Activated T-helper 2 cell treated with anti-CD3 and anti-CD28 coated beads, Interferon-gamma antibody, Interleukin-2, Interleukin-4, amounts not matched to agents 10 μg/mL and 5 μg/mL and 100 μg/mL, durations not matched to agents 14 hours and 24 hours and 36 hours (primary cell): ENCODE data around the gene TMEM45A. TPM values are rescaled to one million over a fixed set of nuclear protein-coding genes. Genes with fewer than 3 reads are reported as not detected.
"Not testable (repeated sequence)": the region's sequence is repeated elsewhere in the genome, so short reads cannot be mapped to it uniquely, and the experiment has no call there.

Experiments
- DNase-seq: peaks from one replicate; pipeline ENCODE4 v3.0.0; 2021; ENCODE audit warnings: low spot score
- H3K27ac Mint-ChIP-seq: one replicate; pipeline ENCODE4 v1.8.0; 2021; ENCODE audit warnings: mixed read lengths
- H3K27me3 Mint-ChIP-seq: one replicate; pipeline ENCODE4 v1.8.0; 2021; ENCODE audit warnings: low read depth, mixed read lengths
- H3K36me3 Mint-ChIP-seq: one replicate; pipeline ENCODE4 v1.8.0; 2021; ENCODE audit warnings: low read depth, mixed read lengths
- H3K4me1 Mint-ChIP-seq: one replicate; pipeline ENCODE4 v1.8.0; 2021; ENCODE audit warnings: low read depth, mixed read lengths
- H3K4me3 Mint-ChIP-seq: one replicate; pipeline ENCODE4 v1.8.0; 2021; ENCODE audit warnings: low read depth, mild to moderate bottlenecking, moderate library complexity, mixed read lengths
- H3K9me3 Mint-ChIP-seq: one replicate; pipeline ENCODE4 v1.8.0; 2021; ENCODE audit warnings: mixed read lengths
- intact Hi-C: fragments of 100-400 bp; cut with micrococcal nuclease; formaldehyde crosslinking; loops from one replicate; pipeline ENCODE4 v1.15.1; 2023
- total RNA-seq: library from RNA; stranded (reverse); gene quantifications from 2 replicates; pipeline ENCODE4 v1.2.3, GENCODE V29; 2022

Gene TMEM45A
- total RNA-seq, 1 donor from 2014 or later: 0.96 TPM

- H3K27ac Mint-ChIP-seq: no peak overlapping the region
- H3K4me3 Mint-ChIP-seq: no peak overlapping the region
- DNase-seq: no peak
- H3K36me3 Mint-ChIP-seq: no peaks in the 10 kb centered on the region
- H3K4me1 Mint-ChIP-seq: no peaks in the 10 kb centered on the region
- intact Hi-C loops: no loop called here
- no peaks in the 10 kb centered on the region for H3K9me3 Mint-ChIP-seq
- peaks cover 10% of the 10 kb centered on the region for H3K27me3 Mint-ChIP-seq
These were observed 33.6 kb downstream of the TMEM45A start for GRCh38 chr3:100525753-100526612.

DNA sequence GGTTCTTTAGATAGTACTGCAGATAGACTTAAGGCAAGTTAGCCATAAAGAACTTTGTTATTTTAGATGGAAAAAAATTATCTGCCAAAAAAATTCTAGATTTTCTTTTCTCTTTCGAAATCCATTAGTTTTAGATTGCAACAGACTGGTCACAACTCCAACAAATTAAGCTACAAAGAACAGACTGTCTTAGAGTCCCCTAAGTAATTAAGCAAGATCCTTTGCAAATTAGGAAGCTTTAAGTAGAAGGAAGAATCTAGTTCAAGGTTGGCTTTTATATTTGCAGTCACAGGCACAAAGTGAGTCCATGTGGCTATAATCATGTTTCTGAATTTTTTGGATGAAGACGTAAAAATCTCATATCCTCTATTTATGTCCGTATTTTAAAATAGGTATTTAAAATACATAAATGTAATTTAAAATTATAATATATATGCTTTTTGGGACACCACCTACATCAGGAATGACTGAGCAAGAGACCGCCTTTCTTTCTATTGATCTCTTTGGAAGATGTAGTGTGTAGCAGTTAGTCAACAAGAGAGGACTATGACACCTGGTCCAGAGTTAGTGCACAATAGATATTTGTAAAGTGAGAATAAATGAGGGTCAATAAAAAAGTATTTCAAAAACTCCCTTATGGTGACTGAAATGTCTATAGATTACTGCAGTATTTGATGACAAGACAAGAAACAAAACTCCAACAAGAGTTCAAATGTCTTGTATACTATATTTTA lies 34.4 kb downstream of the TMEM45A start:
- Mint-ChIP-seq H3K27ac (no peak overlapping the region), H3K4me1 (no peaks in the 10 kb centered on the region), H3K9me3 (no peaks in the 10 kb centered on the region), H3K36me3 (no peaks in the 10 kb centered on the region), H3K27me3 (peaks cover 10% of the 10 kb centered on the region), H3K4me3 (no peak overlapping the region)
- DNase-seq: no peak
- intact Hi-C loops: no loop called here

DNA sequence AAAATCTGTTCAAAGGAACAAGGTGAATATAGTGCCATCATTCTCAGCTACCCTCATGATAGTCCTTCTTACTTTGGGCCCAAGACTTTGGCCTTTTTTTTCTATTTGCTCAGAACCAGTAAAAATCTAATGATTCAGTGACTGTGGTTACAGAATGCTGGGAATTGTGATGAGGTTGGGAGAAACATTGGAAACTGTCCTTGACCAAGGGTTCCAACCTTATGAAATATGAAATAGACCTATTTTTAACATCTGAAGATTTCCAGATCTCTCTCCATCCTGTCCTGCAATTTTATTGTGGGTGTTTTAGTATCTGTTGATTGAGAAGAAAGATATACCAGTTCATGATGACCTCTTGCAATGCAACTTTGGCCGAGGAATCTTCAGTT lies 34.9 kb downstream of the TMEM45A start:
- no peak for DNase-seq
- Mint-ChIP-seq H3K4me1 (no peaks in the 10 kb centered on the region), H3K27me3 (peaks cover 10% of the 10 kb centered on the region), H3K9me3 (no peaks in the 10 kb centered on the region), H3K27ac (no peak overlapping the region), H3K4me3 (no peak overlapping the region), H3K36me3 (no peaks in the 10 kb centered on the region)
- intact Hi-C loops: no loop called here

DNA sequence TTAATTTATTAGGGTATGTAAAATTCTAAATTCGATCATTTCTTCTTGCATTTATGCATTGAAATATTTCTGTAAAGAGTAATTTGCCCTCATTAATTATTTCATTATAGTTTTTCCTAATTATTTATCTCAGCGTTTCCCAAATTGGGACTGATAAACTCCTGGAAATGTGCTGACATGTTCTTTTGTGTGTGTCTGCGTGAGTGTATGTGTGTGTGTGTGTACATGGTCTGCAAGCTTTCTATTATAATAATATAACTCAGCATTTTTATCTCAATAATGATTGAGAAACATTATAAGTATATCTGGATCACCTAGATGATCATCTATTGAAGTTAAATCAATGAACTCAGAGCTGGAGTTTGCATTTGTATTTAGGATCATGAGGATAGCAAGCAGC lies 38.7 kb downstream of the TMEM45A start:
- no peak overlapping the region for H3K27ac Mint-ChIP-seq
- no peaks in the 10 kb centered on the region for H3K36me3 Mint-ChIP-seq
- H3K4me1 Mint-ChIP-seq: no peaks in the 10 kb centered on the region
- intact Hi-C loops: no loop called here
- no peak for DNase-seq
- no peak overlapping the region for H3K4me3 Mint-ChIP-seq
- H3K27me3 Mint-ChIP-seq: peaks cover 5% of the 10 kb centered on the region
- H3K9me3 Mint-ChIP-seq: no peaks in the 10 kb centered on the region

GRCh38 chr3:100532411-100532810 lies 40.0 kb downstream of the TMEM45A start:
- Mint-ChIP-seq H3K27ac (no peak overlapping the region), H3K27me3 (peaks cover 3% of the 10 kb centered on the region), H3K4me3 (no peak overlapping the region), H3K36me3 (no peaks in the 10 kb centered on the region), H3K9me3 (no peaks in the 10 kb centered on the region), H3K4me1 (no peaks in the 10 kb centered on the region)
- DNase-seq: no peak
- intact Hi-C loops: no loop called here

- intact Hi-C loops: no loop called here
- Mint-ChIP-seq H3K27me3 (peaks cover 2% of the 10 kb centered on the region), H3K36me3 (no peaks in the 10 kb centered on the region), H3K27ac (no peak overlapping the region), H3K9me3 (no peaks in the 10 kb centered on the region), H3K4me1 (no peaks in the 10 kb centered on the region), H3K4me3 (no peak overlapping the region)
- no peak for DNase-seq
These were observed 40.8 kb downstream of the TMEM45A start for GRCh38 chr3:100533176-100533575.

GRCh38 chr3:100535610-100535943 lies 43.2 kb downstream of the TMEM45A start:
- DNase-seq: no peak
- no peaks in the 10 kb centered on the region for H3K4me1 Mint-ChIP-seq
- intact Hi-C loops: no loop called here
- no peaks in the 10 kb centered on the region for H3K9me3 Mint-ChIP-seq
- no peaks in the 10 kb centered on the region for H3K27me3 Mint-ChIP-seq
- H3K4me3 Mint-ChIP-seq: no peak overlapping the region
- no peaks in the 10 kb centered on the region for H3K36me3 Mint-ChIP-seq
- H3K27ac Mint-ChIP-seq: no peak overlapping the region

GRCh38 chr3:100536093-100536492 lies 43.7 kb downstream of the TMEM45A start:
- no peaks in the 10 kb centered on the region for H3K36me3 Mint-ChIP-seq
- intact Hi-C loops: no loop called here
- no peaks in the 10 kb centered on the region for H3K9me3 Mint-ChIP-seq
- no peaks in the 10 kb centered on the region for H3K4me1 Mint-ChIP-seq
- no peak overlapping the region for H3K4me3 Mint-ChIP-seq
- H3K27me3 Mint-ChIP-seq: peaks cover 2% of the 10 kb centered on the region
- no peak for DNase-seq
- no peak overlapping the region for H3K27ac Mint-ChIP-seq

DNA sequence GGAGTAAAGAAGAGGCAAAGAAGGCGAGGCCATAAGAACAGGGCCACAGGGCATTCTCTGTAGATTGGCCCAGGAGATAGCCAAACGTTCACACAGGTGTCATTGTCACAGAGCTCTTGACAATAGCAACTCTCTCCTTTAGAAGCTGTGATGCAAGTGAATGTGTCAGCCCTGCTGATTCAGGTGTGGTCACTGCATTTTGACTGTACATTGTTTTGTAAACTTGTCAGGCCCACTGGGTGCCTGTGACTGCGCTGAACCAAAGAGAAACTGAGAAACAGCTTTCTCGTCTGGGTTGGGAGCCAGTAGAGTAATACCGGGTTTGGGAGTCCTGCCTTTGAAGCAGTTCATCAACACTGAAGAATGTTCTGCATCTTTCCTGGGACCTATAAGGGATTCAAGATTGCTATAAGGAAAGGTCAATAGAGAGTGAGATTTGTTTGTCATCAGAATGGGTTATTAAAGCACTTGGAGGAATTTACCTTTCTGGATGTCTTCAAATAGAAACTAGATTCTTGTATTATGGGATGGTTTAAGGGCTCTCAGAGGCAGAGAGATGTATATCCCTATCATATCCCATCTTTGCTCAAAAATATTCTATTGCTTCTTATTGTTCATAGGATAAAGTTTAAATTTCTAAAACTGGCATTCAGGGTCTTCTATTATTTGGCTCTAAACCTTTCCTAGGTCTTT lies 45.4 kb downstream of the TMEM45A start:
- no peaks in the 10 kb centered on the region for H3K36me3 Mint-ChIP-seq
- DNase-seq: no peak
- no peaks in the 10 kb centered on the region for H3K9me3 Mint-ChIP-seq
- no peak overlapping the region for H3K4me3 Mint-ChIP-seq
- no peaks in the 10 kb centered on the region for H3K4me1 Mint-ChIP-seq
- peaks cover 2% of the 10 kb centered on the region for H3K27me3 Mint-ChIP-seq
- no peak overlapping the region for H3K27ac Mint-ChIP-seq
- intact Hi-C loops: no loop called here

- peaks cover 2% of the 10 kb centered on the region for H3K27me3 Mint-ChIP-seq
- DNase-seq: no peak
These were observed 45.9 kb downstream of the TMEM45A start for GRCh38 chr3:100538339-100538706.

DNA sequence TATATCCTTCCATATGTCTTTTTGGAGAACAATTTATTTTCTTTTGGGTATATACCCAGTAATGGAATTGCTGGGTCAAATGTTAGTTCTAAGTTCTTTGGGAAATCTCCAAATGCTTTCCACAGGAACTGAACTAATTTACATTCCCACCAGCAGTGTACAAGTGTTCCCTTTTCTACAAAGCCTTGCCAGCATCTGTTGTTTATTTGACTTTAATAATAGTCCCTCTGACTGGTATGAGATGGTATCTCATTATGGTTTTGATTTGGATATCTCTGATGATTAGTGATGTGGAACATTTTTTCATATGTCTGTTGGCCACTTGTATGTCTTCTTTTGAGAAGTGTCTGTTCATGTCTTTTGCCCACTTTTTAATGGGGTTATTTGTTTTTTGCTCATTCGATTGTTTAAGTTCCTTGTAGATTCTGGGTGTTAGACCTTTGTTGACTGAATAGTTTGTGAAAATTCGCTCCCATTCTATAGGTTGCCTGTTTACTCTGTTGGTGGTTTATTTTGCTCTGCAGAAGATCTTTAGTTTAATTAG lies 48.4 kb downstream of the TMEM45A start:
- no peak overlapping the region for H3K27ac Mint-ChIP-seq
- intact Hi-C loops: no loop called here
- no peaks in the 10 kb centered on the region for H3K4me1 Mint-ChIP-seq
- DNase-seq: no peak
- no peak overlapping the region for H3K4me3 Mint-ChIP-seq
- peaks cover 2% of the 10 kb centered on the region for H3K27me3 Mint-ChIP-seq
- H3K36me3 Mint-ChIP-seq: no peaks in the 10 kb centered on the region
- no peaks in the 10 kb centered on the region for H3K9me3 Mint-ChIP-seq

More at GRCh38 chr3:100538339-100538706, 45.9 kb downstream of the TMEM45A start:
- Mint-ChIP-seq H3K4me3 (no peak overlapping the region), H3K36me3 (no peaks in the 10 kb centered on the region), H3K27ac (no peak overlapping the region), H3K9me3 (no peaks in the 10 kb centered on the region), H3K4me1 (no peaks in the 10 kb centered on the region)
- intact Hi-C loops: no loop called here

- not testable (repeated sequence) for H3K27ac Mint-ChIP-seq, H3K27me3 Mint-ChIP-seq
These were observed 49.0 kb downstream of the TMEM45A start for GRCh38 chr3:100541428-100541827.

GRCh38 chr3:100545371-100545770 lies 53.0 kb downstream of the TMEM45A start:
- Mint-ChIP-seq H3K9me3 (no peaks in the 10 kb centered on the region), H3K27me3 (peaks cover 4% of the 10 kb centered on the region), H3K27ac (no peak overlapping the region), H3K36me3 (no peaks in the 10 kb centered on the region), H3K4me1 (no peaks in the 10 kb centered on the region), H3K4me3 (no peak overlapping the region)
- intact Hi-C loops: no loop called here
- no peak for DNase-seq

More at GRCh38 chr3:100541428-100541827, 49.0 kb downstream of the TMEM45A start:
- H3K4me3 Mint-ChIP-seq, intact Hi-C loops, H3K4me1 Mint-ChIP-seq, H3K36me3 Mint-ChIP-seq, DNase-seq, H3K9me3 Mint-ChIP-seq: not testable (repeated sequence)
